NCI-H187 treated with DMSO at 0.1 percent for 48 hours (cell line): ENCODE data around the gene KPNB1.

ENCODE experiments used
- DNase-seq: peaks from one replicate; lab custom pipeline; 2025; lab: John Stamatoyannopoulos, UW

KPNB1 gene

DNA sequence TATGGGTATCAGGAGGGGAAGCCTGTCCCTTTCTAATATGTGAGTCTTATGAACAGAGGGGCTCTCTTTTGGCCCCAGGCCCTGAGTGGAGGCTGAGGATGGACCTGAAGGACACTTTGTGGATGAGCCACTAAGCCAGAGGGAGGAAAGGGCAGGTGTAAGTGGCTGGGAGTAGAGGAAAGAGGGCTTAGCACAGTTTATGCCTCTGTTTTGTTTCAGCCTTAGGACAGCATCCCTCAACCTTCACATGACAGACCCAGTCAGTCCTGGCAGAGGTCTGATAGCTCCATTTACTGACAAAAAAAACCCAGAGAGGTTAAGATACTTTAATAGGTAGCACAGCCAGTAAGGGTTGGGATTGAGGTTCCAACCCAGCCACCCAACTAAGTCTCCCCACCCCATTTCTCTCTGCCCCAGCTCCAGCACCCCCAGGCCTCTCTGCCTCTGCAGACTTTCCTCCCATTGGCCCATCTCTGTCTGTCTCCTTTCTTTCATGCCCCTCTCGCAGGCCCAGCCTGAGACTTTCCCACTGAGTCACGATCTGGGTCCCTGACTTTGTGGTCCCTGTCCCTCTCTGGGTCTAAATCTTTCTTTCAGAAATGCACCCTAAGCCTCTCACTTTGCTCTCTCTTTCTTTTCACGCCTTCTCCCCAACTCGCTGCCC is 78.6 kb downstream of the KPNB1 start:
- no peak for DNase-seq

DNA sequence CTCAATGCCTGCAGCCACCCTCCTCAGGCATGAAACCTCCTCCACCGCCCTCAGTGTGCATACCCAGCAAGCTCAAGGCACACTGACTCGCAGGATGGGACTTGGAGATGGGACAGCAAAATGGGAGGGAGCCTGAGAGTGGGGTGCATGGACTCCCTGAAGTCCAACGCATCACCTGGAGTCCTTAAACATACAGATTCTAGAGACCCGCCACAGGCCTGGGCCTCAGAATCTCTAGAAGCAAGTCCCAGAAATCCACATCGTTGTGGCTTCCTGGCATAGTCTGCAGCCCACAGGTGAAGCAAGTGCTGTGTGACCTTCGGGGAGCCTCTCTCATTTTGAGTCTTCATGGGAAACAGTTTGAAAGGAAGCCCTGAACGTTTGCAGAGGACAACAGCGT is 79.8 kb downstream of the KPNB1 start:
- no peak for DNase-seq

DNA sequence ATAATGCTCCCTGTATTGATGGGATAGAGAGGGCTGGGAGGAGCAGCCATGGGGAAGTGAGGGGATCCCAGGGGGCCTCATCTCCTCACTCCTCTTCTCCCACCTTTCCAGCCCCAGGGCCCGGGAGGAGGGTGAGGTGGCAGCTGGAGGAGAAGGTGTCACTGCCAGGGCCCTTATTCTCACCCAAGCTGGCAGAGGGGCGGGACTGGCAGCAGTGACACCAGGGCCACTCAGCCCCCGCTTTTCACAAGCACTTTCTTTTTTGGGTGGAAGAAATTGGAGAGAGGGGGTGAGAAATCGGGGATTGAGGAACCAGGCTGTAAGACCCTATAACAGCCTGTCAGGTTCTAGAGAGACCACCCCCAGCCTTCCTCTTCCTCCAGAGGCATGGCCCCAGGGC is 81.0 kb downstream of the KPNB1 start:
- DNase-seq: no peak

DNA sequence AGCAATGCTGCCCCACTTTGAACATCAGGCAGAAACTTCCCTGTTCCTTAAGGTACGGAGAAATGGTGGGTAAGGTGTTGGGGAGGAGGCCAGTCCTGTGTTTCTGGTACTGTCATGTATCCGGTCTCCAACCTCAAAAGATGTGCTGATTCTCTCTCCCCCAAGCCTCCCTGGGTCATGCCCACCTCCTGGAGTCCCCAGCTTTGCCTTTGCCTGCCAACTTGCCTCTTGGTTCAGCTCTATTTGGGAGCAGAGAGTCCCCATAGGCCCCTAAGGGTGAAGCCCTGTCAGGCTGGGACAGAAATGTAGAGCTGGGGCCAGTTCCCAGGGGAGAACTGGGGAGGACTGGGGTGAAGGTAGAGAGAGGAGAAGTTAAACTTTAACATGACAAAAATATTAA is 81.7 kb downstream of the KPNB1 start:
- no peak for DNase-seq

DNA sequence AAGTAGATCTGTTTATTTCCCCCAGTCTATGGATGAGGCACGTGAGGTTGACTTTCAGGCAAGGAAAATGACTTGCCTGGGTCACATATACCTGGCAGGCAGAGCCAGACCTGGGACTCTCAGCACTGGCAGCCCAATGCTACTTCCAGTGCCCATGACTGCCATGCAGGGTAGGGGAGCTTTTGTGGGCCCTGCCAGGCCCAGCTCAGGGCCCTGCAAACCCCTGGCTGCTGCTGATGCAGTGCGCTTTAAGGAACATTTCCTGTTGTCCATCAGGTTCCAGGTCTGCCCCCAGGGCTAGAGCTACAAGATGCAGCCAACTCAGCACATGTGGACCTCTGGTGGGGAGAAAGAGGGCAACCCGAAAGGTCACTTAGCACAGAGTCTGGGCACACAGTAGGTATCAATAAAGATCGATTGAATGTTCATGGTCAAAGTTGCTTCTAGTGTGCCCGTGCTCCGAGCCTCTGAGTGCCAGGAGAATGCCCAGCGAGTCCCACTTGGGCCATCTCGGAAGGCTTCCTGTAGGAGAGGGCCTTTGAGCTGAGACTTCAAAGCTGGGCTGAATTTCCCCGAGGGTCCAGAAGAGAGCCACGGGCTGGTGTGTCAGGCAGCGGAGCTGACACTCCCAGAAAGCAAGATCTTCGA is 82.8 kb downstream of the KPNB1 start:
- DNase-seq: no peak

DNA sequence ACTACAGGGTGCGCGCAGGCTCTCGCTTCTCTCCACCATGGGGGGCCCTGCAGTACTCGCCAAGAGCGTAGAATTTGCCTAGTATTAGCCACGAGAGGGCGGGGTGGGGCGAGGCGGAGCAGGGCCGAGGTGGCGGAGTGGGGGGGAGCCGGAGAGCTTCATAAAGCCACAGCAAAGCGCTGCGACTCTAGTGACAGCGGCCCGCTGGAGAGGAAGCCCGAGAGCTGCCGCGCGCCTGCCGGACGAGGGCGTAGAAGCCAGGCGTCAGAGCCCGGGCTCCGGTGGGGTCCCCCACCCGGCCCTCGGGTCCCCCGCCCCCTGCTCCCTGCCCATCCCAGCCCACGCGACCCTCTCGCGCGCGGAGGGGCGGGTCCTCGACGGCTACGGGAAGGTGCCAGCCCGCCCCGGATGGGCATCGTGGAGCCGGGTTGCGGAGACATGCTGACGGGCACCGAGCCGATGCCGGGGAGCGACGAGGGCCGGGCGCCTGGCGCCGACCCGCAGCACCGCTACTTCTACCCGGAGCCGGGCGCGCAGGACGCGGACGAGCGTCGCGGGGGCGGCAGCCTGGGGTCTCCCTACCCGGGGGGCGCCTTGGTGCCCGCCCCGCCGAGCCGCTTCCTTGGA is 83.4 kb downstream of the KPNB1 start, which contains the start of gene TBX21:
TBX21 (plus strand) TSS at position 190 of the 627 bp plus-strand sequence; CDS start at position 409, 219 bp downstream.
- DNase-seq: no peak

DNA sequence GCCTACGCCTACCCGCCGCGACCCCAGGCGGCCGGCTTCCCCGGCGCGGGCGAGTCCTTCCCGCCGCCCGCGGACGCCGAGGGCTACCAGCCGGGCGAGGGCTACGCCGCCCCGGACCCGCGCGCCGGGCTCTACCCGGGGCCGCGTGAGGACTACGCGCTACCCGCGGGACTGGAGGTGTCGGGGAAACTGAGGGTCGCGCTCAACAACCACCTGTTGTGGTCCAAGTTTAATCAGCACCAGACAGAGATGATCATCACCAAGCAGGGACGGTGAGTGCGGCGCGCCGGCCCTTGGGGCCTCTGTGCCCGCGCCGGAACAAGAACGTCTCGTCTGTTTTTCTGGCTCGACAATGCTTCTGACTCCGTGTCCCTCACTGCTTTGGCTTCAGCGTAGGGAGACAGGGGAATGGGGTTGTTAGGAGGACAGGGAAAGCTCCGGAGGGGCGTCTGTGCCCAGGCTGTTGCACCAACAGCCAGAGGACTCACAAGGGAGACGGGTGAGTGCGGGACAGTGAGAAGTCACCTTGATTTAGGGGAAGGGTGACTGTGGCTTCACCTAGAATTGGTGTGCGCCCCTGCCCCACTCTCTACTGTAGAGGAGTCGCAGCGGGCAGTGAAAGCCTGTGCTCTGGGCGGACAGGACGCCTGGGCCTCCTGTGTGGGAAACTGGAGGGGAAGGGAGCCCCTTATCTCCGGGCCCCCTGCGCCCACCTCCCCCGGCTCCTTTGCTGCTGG is 84.1 kb downstream of the KPNB1 start:
- DNase-seq: no peak

DNA sequence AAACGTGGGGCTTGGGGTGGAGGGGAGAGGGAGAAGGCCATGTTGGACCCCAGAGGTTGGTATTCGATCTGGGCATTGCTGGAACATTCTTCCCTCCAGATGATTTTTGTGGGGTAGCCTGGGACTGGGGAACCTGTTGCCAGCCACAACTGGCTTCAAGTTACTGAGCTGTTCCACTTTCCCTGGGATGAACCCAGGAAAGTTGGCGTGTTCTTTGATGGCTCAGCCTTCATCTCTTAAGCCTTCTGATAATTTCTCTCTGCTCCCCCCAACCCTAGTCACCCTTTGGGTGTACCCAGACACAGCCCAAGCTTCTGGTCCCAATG is 85.4 kb downstream of the KPNB1 start:
- no peak for DNase-seq
